Transverse colon (tissue), 4 donors: ENCODE measurements around the gene PLCB1. TPM values are rescaled to one million over a fixed set of nuclear protein-coding genes. Genes with fewer than 3 reads are reported as not detected.

ENCODE experiments used
- DNase-seq: peaks from one replicate; pipeline ENCODE4 v3.0.0-alpha.2; 2019
- H3K27ac ChIP-seq, 4 donors: fragments of 200-600 bp; sonication (generic); 2 replicates each; pipeline ENCODE4 v1.5.1; 2016 to 2018; ENCODE audit warnings: inconsistent platforms in 4 of 4
- H3K27me3 ChIP-seq: fragments of 200-600 bp; sonication (generic); 2 replicates; pipeline ENCODE4 v1.5.1; 2017; ENCODE audit warnings: inconsistent platforms
- H3K36me3 ChIP-seq, 4 donors: fragments of 200-600 bp; sonication (generic); 2 replicates each; pipeline ENCODE4 v1.5.1; 2017 to 2019; ENCODE audit warnings: inconsistent platforms in 4 of 4
- H3K4me1 ChIP-seq, 4 donors: fragments of 200-600 bp; sonication (generic); 2 replicates each; pipeline ENCODE4 v1.5.1; 2017 to 2020; ENCODE audit warnings: inconsistent platforms in 4 of 4
- H3K4me3 ChIP-seq, 4 donors: fragments of 200-600 bp; sonication (generic); 1 replicate in 1 of 4; 2 replicates in 3 of 4; pipeline versions ENCODE4 v1.5.1 to v1.6.1; 2017 to 2019; ENCODE audit warnings: inconsistent platforms in 4 of 4
- H3K9me3 ChIP-seq, 2 donors: fragments of 200-600 bp; sonication (generic); 2 replicates each; pipeline ENCODE4 v1.5.1; 2017 to 2019; ENCODE audit warnings: inconsistent platforms in 2 of 2
- EP300 ChIP-seq: sonication (generic); formaldehyde crosslinking; IDR thresholded peaks from one replicate; pipeline ENCODE4 v1.6.1; 2017; ENCODE audit warnings: antibody characterized with exemption, low read depth
- POLR2A ChIP-seq: fragments of 450-650 bp; IDR thresholded peaks from one replicate; pipeline ENCODE4 v1.6.1; 2016; ENCODE audit warnings: antibody characterized with exemption, mild to moderate bottlenecking, moderate library complexity
- POLR2AphosphoS5 ChIP-seq, 3 donors: sonication (generic); formaldehyde crosslinking; IDR thresholded peaks; one replicate each; pipeline ENCODE4 v1.6.1; 2016; ENCODE audit warnings: antibody characterized with exemption in 3 of 3
- WGBS, 2 donors: methylation state at CpG; one replicate each; pipeline ENCODE4 v1.1.5; 2018; ENCODE audit warnings: low coverage in 1 of 2; 5-methylcytosine and 5-hydroxymethylcytosine counted together
- in situ Hi-C, 4 donors: fragments of 200-750 bp; cut with MboI; loops; one replicate each; pipeline versions ENCODE4 v1.15.0 to v1.15.1; 2017; ENCODE audit warnings: low sequenced_read_pairs in 3 of 4, low pct_ligation_motif_present in 1 of 4, low pct_unique_long_range_greater_than_20kb in 1 of 4
- intact Hi-C: fragments of 100-400 bp; cut with DNase I; formaldehyde crosslinking; loops from one replicate; pipeline ENCODE4 v1.15.1; 2023; ENCODE audit warnings: low total_unique reads
- total RNA-seq, 4 donors: library from RNA; depleted of rRNA; stranded (reverse); fragments of >200 nt; gene quantifications; one replicate each; pipeline ENCODE4 v1.1.0, GENCODE V29; 2016
- TF ChIP-seq, protein P1 (sequence below), 5 experiments: fragments of 200-600 bp in 3 of 5; fragments of 450-650 bp in 2 of 5; sonication (generic) in 3 of 5; IDR thresholded peaks; 1 replicate in 2 of 5; 2 replicates in 3 of 5; pipeline ENCODE4 v1.5.1; 2016 to 2017; ENCODE audit warnings: antibody characterized with exemption in 5 of 5, inconsistent platforms in 3 of 5, mild to moderate bottlenecking in 2 of 5, moderate library complexity in 1 of 5

Gene PLCB1
- total RNA-seq, 4 donors from 2014 or later = 13.1 to 18.6 (median 15.8) TPM

DNA sequence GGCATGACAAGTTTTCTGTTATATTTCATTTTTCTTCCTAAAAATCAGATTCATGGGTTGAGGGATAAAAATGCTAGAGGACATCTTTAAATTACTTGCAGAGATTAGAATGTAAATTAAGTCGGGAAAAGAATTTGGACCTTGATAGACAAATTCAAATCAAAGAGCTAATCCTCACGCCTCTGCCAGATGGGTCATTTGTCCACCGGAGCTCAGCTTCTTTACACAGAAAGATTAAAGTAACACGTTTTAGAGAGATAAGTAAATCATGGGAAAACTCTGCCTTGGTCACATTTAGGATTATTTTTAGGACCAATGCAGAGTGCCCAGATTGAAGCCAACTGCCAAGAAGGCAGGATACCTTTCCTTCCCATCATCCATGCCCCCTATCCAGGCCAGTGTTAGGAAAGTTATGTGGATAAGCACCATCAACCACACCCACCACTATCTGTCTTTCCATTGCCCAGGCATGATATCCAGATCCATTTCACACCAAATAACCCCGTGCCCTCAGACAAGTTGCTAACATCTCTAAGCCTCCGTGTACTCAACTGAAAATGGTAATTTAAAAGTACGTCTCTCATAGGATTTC lies 539.4 kb downstream of the PLCB1 start:
- Histone ChIP-seq H3K9me3 (no peaks in the 10 kb centered on the region), H3K4me3 (no peak overlapping the region), H3K27ac (no peak overlapping the region), H3K27me3 (no peaks in the 10 kb centered on the region), H3K4me1 (no peaks in the 10 kb centered on the region), H3K36me3 (no peaks in the 10 kb centered on the region)
- intact Hi-C loops (no loop called here), in situ Hi-C loops (no loop called here)
- no peak for DNase-seq
- no peak for TF ChIP-seq POLR2A
- TF ChIP-seq, protein P1, sequence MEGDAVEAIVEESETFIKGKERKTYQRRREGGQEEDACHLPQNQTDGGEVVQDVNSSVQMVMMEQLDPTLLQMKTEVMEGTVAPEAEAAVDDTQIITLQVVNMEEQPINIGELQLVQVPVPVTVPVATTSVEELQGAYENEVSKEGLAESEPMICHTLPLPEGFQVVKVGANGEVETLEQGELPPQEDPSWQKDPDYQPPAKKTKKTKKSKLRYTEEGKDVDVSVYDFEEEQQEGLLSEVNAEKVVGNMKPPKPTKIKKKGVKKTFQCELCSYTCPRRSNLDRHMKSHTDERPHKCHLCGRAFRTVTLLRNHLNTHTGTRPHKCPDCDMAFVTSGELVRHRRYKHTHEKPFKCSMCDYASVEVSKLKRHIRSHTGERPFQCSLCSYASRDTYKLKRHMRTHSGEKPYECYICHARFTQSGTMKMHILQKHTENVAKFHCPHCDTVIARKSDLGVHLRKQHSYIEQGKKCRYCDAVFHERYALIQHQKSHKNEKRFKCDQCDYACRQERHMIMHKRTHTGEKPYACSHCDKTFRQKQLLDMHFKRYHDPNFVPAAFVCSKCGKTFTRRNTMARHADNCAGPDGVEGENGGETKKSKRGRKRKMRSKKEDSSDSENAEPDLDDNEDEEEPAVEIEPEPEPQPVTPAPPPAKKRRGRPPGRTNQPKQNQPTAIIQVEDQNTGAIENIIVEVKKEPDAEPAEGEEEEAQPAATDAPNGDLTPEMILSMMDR (IDR thresholded peaks at IDR 0.05) = no peak
- WGBS, 2 donors = 78 to 82% methylated on average over 7 of the region's 7 CpGs

DNA sequence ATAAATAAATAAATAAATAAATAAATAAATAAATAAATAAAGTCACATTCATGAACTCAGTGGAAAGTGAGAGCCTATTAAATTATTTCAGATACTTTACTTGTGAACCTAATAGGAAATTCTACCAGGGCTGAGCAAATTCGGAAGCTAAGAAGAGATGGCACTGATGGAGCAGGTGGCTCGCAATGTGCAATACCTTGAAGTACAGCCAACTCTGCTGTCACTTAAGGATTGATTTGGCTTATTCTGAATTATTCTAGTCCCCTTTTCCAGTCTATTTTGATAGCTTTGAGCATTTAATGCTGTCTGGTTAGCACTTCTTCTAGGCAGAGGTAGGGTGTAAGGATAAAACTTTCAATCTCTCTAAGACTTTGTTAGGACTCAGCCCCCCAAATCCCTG lies 541.0 kb downstream of the PLCB1 start:
- WGBS, 2 donors = 83 to 86% methylated on average over 2 of the region's 2 CpGs
- Histone ChIP-seq H3K4me3 (no peak overlapping the region), H3K27ac (no peak overlapping the region), H3K4me1 (no peaks in the 10 kb centered on the region), H3K9me3 (no peaks in the 10 kb centered on the region), H3K36me3 (no peaks in the 10 kb centered on the region), H3K27me3 (no peaks in the 10 kb centered on the region)
- intact Hi-C loops (no loop called here), in situ Hi-C loops (no loop called here)
- TF ChIP-seq POLR2A = no peak
- TF ChIP-seq, protein P1 (IDR thresholded peaks at IDR 0.05) = no peak
- TF ChIP-seq EP300 = no peak
- TF ChIP-seq POLR2AphosphoS5 (IDR thresholded peaks at IDR 0.05) = no peak
- DNase-seq = no peak

DNA sequence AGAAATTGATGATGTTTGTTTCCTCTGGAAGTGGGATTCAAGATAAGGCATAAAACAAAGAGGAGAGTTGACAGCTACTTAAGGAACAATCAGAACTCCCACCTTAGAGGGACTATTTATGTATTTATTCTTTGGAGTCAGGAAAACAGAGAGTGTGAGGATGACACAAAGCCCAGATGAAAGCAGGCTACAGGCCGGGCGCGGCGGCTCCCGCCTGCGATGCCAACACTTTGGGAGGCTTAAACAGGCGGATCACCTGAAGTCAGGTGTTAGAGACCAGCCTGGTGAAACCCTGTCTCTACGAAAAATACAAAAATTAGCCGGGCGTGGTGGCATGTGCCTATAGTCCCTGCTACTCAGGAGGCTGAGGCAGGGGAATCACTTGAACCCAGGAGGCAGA lies 543.8 kb downstream of the PLCB1 start:
- Histone ChIP-seq H3K4me3 (no peak overlapping the region), H3K36me3 (no peaks in the 10 kb centered on the region), H3K27me3 (no peaks in the 10 kb centered on the region), H3K4me1 (no peaks in the 10 kb centered on the region), H3K27ac (no peak overlapping the region), H3K9me3 (no peaks in the 10 kb centered on the region)
- in situ Hi-C loops (no loop called here), intact Hi-C loops (no loop called here)
- TF ChIP-seq POLR2AphosphoS5 (IDR thresholded peaks at IDR 0.05) = no peak
- DNase-seq = no peak
- WGBS, 2 donors = 97 to 99% methylated on average over 8 to 10 of the region's 10 CpGs

DNA sequence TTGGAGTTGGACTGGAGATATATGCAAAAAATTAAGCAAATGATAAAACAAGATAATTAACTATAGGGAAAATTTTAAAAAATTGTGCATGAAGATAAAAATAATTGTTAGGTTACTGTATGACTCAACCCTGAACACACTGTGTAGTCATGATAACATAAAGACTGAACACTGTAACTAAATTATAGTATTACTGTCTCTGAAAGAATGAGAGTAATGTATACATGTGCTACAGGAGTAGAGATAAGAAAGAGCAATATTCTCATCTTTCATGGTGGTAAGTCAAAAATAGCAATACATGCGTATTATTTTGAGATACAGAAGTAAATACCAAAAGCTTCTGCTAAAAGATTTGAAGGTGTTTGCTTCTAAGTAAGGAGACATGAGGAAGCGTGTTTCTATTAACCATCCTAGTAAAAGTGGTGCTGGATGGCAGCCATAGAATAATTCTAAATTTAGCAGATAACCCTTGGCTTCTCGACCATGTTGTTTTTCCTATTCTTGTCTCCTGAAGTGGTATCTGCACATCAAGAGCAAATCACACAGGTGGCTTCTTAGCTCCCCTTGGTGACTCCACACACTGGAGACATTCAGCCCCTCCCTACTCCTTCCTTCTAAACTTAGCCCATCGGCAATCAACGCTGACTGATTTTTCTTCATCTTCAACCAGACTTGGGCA lies 546.2 kb downstream of the PLCB1 start:
- DNase-seq = no peak
- Histone ChIP-seq H3K27me3 (no peaks in the 10 kb centered on the region), H3K27ac (no peak overlapping the region), H3K4me1 (no peaks in the 10 kb centered on the region), H3K9me3 (no peaks in the 10 kb centered on the region), H3K36me3 (no peaks in the 10 kb centered on the region), H3K4me3 (no peak overlapping the region)
- intact Hi-C loops (no loop called here), in situ Hi-C loops (no loop called here)
- TF ChIP-seq, protein P1 (IDR thresholded peaks at IDR 0.05) = no peak
- TF ChIP-seq EP300 = no peak
- no peak for TF ChIP-seq POLR2A
- no peak for TF ChIP-seq POLR2AphosphoS5 (IDR thresholded peaks at IDR 0.05)
- WGBS, 2 donors = 60 to 82% methylated on average over 5 of the region's 5 CpGs

DNA sequence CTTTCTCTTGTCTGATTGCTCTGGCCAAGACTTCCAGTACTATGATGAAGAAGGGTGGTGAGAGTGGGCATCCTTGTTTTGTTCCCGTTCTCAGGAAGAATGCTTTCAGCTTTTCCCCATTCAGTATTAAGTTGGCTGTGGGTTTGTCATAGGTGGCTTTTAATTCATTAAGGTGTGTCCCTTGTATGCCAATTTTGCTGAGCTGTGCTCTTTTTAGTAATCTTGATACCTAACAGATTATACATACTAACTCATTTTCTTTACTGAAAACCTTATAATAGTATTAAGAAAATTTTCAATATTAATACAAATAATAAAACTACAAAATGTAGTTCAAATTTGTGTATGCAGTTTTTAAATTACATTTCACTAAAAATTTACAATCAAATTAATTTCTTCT lies 557.3 kb downstream of the PLCB1 start:
- Histone ChIP-seq H3K9me3 (no peaks in the 10 kb centered on the region), H3K36me3 (no peaks in the 10 kb centered on the region), H3K27ac (no peak overlapping the region), H3K4me3 (no peak overlapping the region), H3K4me1 (no peaks in the 10 kb centered on the region), H3K27me3 (no peaks in the 10 kb centered on the region)
- no peak for DNase-seq
- intact Hi-C loops (no loop called here), in situ Hi-C loops (no loop called here)
- TF ChIP-seq POLR2AphosphoS5 (IDR thresholded peaks at IDR 0.05) (no peak), POLR2A (no peak), EP300 (no peak)
- TF ChIP-seq, protein P1 (IDR thresholded peaks at IDR 0.05) = no peak
- 80 to 83% methylated on average over 1 of the region's 1 CpG for WGBS, 2 donors
